ENCODE results near the gene GSTK1.
"Not testable (repeated sequence)": the region's sequence is repeated elsewhere in the genome, so short reads cannot be mapped to it uniquely, and the experiment has no call there.

GSTK1 gene

GRCh38 chr7:143238289-143238980 lies 24.8 kb upstream of the GSTK1 start:
- DNase-seq, result no peak

- no peak for DNase-seq
Observed at GRCh38 chr7:143239813-143240212, 23.4 kb upstream of the GSTK1 start.

- peak in 42 of 56 donors; percentile 6 to 84 (median 37) for DNase-seq
Observed at GRCh38 chr7:143240291-143241168, 22.7 kb upstream of the GSTK1 start.

- no peak for DNase-seq
Observed at GRCh38 chr7:143242306-143242705, 20.9 kb upstream of the GSTK1 start.

GRCh38 chr7:143243111-143243510 lies 20.1 kb upstream of the GSTK1 start:
- DNase-seq, result no peak

- no peak for DNase-seq
Observed at GRCh38 chr7:143243614-143244013, 19.6 kb upstream of the GSTK1 start.

- no peak for DNase-seq
Observed at GRCh38 chr7:143244321-143244720, 18.9 kb upstream of the GSTK1 start.

- DNase-seq, result no peak
Observed at GRCh38 chr7:143245123-143245522, 18.1 kb upstream of the GSTK1 start.

- DNase-seq, result no peak
Observed at GRCh38 chr7:143247372-143247771, 15.9 kb upstream of the GSTK1 start.

- no peak for DNase-seq
Observed at GRCh38 chr7:143248761-143249354, 14.4 kb upstream of the GSTK1 start.

GRCh38 chr7:143250199-143250598 lies 13.0 kb upstream of the GSTK1 start:
- no peak for DNase-seq

GRCh38 chr7:143250822-143251221 lies 12.4 kb upstream of the GSTK1 start:
- no peak for DNase-seq

GRCh38 chr7:143252006-143252405 lies 11.2 kb upstream of the GSTK1 start:
- DNase-seq, result no peak

GRCh38 chr7:143255564-143255963 lies 7.7 kb upstream of the GSTK1 start:
- DNase-seq, result no peak

GRCh38 chr7:143256325-143256724 lies 6.9 kb upstream of the GSTK1 start:
- DNase-seq, result no peak

- no peak for DNase-seq
Observed at GRCh38 chr7:143256932-143257331, 6.3 kb upstream of the GSTK1 start.

- DNase-seq, result no peak
Observed at GRCh38 chr7:143257501-143257900, 5.7 kb upstream of the GSTK1 start.

GRCh38 chr7:143258831-143259230 lies 4.4 kb upstream of the GSTK1 start:
- DNase-seq, result no peak

GRCh38 chr7:143259765-143260164 lies 3.5 kb upstream of the GSTK1 start:
- no peak for DNase-seq

GRCh38 chr7:143261901-143262300 lies 1.3 kb upstream of the GSTK1 start:
- DNase-seq, result no peak

- DNase-seq, result not testable (repeated sequence)
Observed at GRCh38 chr7:143264196-143264568, 941 bp downstream of the GSTK1 start.

- peak in 2 of 56 donors; percentile 2 to 8 for DNase-seq
Observed at GRCh38 chr7:143265017-143265693, 1.9 kb downstream of the GSTK1 start.
